ENCODE measurements around the gene UNC5CL. TPM values are rescaled to one million over a fixed set of nuclear protein-coding genes. Genes with fewer than 3 reads are reported as not detected.

The UNC5CL gene
- total and polyA plus RNA-seq, 2 donors (not counting 1 experiment from before 2014, with no cell fraction given), result 0.01 to 0.17 TPM

- Histone ChIP-seq H3K27ac (ENCODE audit: insufficient read depth, low read length) (no peak overlapping the region), H3K36me3 (ENCODE audit: control insufficient read depth, insufficient read depth, low read length) (no peaks in the 10 kb centered on the region), H3K4me1 (ENCODE audit: control insufficient read depth, extremely low read depth, insufficient read depth, low read length) (no peaks in the 10 kb centered on the region), H4K20me1 (ENCODE audit: control insufficient read depth, extremely low read depth, insufficient read depth, low read length) (no peaks in the 10 kb centered on the region), H3K27me3 (ENCODE audit: control insufficient read depth, insufficient read depth, low read length) (no peaks in the 10 kb centered on the region), H3K4me2 (ENCODE audit: extremely low read depth, insufficient read depth, low read length) (no peak overlapping the region), H3K9me3 (ENCODE audit: control insufficient read depth, insufficient read depth, low read depth, low read length) (no peaks in the 10 kb centered on the region), H3K79me2 (ENCODE audit: control insufficient read depth, insufficient read depth, low read length) (no peaks in the 10 kb centered on the region), H2AFZ (ENCODE audit: low read length) (no peak overlapping the region), H3K9ac (ENCODE audit: insufficient read depth, low read length) (no peak overlapping the region), H3K4me3 (replicated peaks in 1 of 4; ENCODE audit: control extremely low read depth in 1 of 4, insufficient read depth in 1 of 4, low read depth in 3 of 4, low read length in 4 of 4) (no peak overlapping the region)
- no peak for TF ChIP-seq CTCF (conservative IDR thresholded peaks at IDR 0.05 in 1 of 2, IDR thresholded peaks at IDR 0.05 in 1 of 2; ENCODE audit: low read depth in 1 of 2, low read length in 2 of 2)
- no peak for TF ChIP-seq EZH2 (IDR thresholded peaks at IDR 0.05; ENCODE audit: low read length, missing control alignments)
- DNase-seq (ENCODE audit: low read depth in 2 of 2), result no peak
Observed at GRCh38 chr6:41054511-41054910, 15.5 kb upstream of the UNC5CL start.

GRCh38 chr6:41053041-41053440, 14.0 kb upstream of the UNC5CL start, which contains the start of gene APOBEC2:
TSS of gene APOBEC2 (plus strand) at chr6:41053202. CDS start at chr6:41053348, 146 bp downstream.
- no peak within 1 kb of the TSS for H3K4me3 ChIP-seq (replicated peaks in 1 of 4; ENCODE audit: control extremely low read depth in 1 of 4, insufficient read depth in 1 of 4, low read depth in 3 of 4, low read length in 4 of 4)
- no peaks in the 10 kb centered on the region for H3K27me3 ChIP-seq (ENCODE audit: control insufficient read depth, insufficient read depth, low read length)
- H2AFZ ChIP-seq (ENCODE audit: low read length), result no peak within 1 kb of the TSS
- no peaks in the 10 kb centered on the region for H4K20me1 ChIP-seq (ENCODE audit: control insufficient read depth, extremely low read depth, insufficient read depth, low read length)
- no peak for DNase-seq (ENCODE audit: low read depth in 2 of 2)
- H3K4me2 ChIP-seq (ENCODE audit: extremely low read depth, insufficient read depth, low read length), result no peak within 1 kb of the TSS
- no peak within 1 kb of the TSS for H3K27ac ChIP-seq (ENCODE audit: insufficient read depth, low read length)
- TF ChIP-seq EZH2 (IDR thresholded peaks at IDR 0.05; ENCODE audit: low read length, missing control alignments) (no peak), CTCF (conservative IDR thresholded peaks at IDR 0.05 in 1 of 2, IDR thresholded peaks at IDR 0.05 in 1 of 2; ENCODE audit: low read depth in 1 of 2, low read length in 2 of 2) (no peak)
- H3K9ac ChIP-seq (ENCODE audit: insufficient read depth, low read length), result no peak within 1 kb of the TSS
- no peaks in the 10 kb centered on the region for H3K4me1 ChIP-seq (ENCODE audit: control insufficient read depth, extremely low read depth, insufficient read depth, low read length)
- H3K9me3 ChIP-seq (ENCODE audit: control insufficient read depth, insufficient read depth, low read depth, low read length), result no peaks in the 10 kb centered on the region
- H3K36me3 ChIP-seq (ENCODE audit: control insufficient read depth, insufficient read depth, low read length), result no peaks in the 10 kb centered on the region
- no peaks in the 10 kb centered on the region for H3K79me2 ChIP-seq (ENCODE audit: control insufficient read depth, insufficient read depth, low read length)

- Histone ChIP-seq H2AFZ (ENCODE audit: low read length) (no peak overlapping the region), H4K20me1 (ENCODE audit: control insufficient read depth, extremely low read depth, insufficient read depth, low read length) (no peaks in the 10 kb centered on the region), H3K4me2 (ENCODE audit: extremely low read depth, insufficient read depth, low read length) (no peak overlapping the region), H3K4me1 (ENCODE audit: control insufficient read depth, extremely low read depth, insufficient read depth, low read length) (no peaks in the 10 kb centered on the region), H3K79me2 (ENCODE audit: control insufficient read depth, insufficient read depth, low read length) (no peaks in the 10 kb centered on the region), H3K4me3 (replicated peaks in 1 of 4; ENCODE audit: control extremely low read depth in 1 of 4, insufficient read depth in 1 of 4, low read depth in 3 of 4, low read length in 4 of 4) (no peak overlapping the region), H3K36me3 (ENCODE audit: control insufficient read depth, insufficient read depth, low read length) (no peaks in the 10 kb centered on the region), H3K27ac (ENCODE audit: insufficient read depth, low read length) (no peak overlapping the region), H3K9ac (ENCODE audit: insufficient read depth, low read length) (no peak overlapping the region), H3K9me3 (ENCODE audit: control insufficient read depth, insufficient read depth, low read depth, low read length) (no peaks in the 10 kb centered on the region), H3K27me3 (ENCODE audit: control insufficient read depth, insufficient read depth, low read length) (peaks cover under 1% of the 10 kb centered on the region)
- no peak for TF ChIP-seq CTCF (conservative IDR thresholded peaks at IDR 0.05 in 1 of 2, IDR thresholded peaks at IDR 0.05 in 1 of 2; ENCODE audit: low read depth in 1 of 2, low read length in 2 of 2)
- TF ChIP-seq EZH2 (IDR thresholded peaks at IDR 0.05; ENCODE audit: low read length, missing control alignments), result no peak
- no peak for DNase-seq (ENCODE audit: low read depth in 2 of 2)
Observed at GRCh38 chr6:41051873-41052272, 12.9 kb upstream of the UNC5CL start.

Data from fibroblast of lung (primary cell).